Measurements from ENCODE around the gene IGFBP3.

Gene IGFBP3

GRCh38 chr7:45938626-45939302, 17.7 kb upstream of the IGFBP3 start:
- no peaks in the 10 kb centered on the region for H3K4me1 ChIP-seq (ENCODE audit: insufficient read depth, insufficient read length)
- H3K9me3 ChIP-seq (ENCODE audit: insufficient read depth, low read length) = peaks cover 5% of the 10 kb centered on the region; the same call in 1 of the 2 replicates
- no peak for TF ChIP-seq SUZ12 (IDR thresholded peaks at IDR 0.05; ENCODE audit: extremely low read depth, insufficient read depth, insufficient read length)
- TF ChIP-seq YY1 (IDR thresholded peaks at IDR 0.05; ENCODE audit: insufficient read depth, insufficient read length) = no peak
- no peak for TF ChIP-seq ZNF274 (IDR thresholded peaks at IDR 0.05; ENCODE audit: low read depth, low read length)
- no peaks in the 10 kb centered on the region for H3K36me3 ChIP-seq (ENCODE audit: insufficient read depth, insufficient read length, low read length)
- H3K4me3 ChIP-seq (ENCODE audit: insufficient read length, low read depth) = no peak overlapping the region
- DNase-seq (ENCODE audit: low read depth, low spot score) = no peak
- no peak overlapping the region for H3K9ac ChIP-seq (ENCODE audit: insufficient read length, low read depth)
- H3K27me3 ChIP-seq (ENCODE audit: insufficient read depth, insufficient read length) = no peaks in the 10 kb centered on the region

GRCh38 chr7:45937862-45938261, 16.8 kb upstream of the IGFBP3 start:
- Histone ChIP-seq H3K27me3 (ENCODE audit: insufficient read depth, insufficient read length) (no peaks in the 10 kb centered on the region), H3K36me3 (ENCODE audit: insufficient read depth, insufficient read length, low read length) (no peaks in the 10 kb centered on the region), H3K9me3 (ENCODE audit: insufficient read depth, low read length) (peaks cover 5% of the 10 kb centered on the region; the same call in 1 of the 2 replicates), H3K4me3 (ENCODE audit: insufficient read length, low read depth) (no peak overlapping the region), H3K9ac (ENCODE audit: insufficient read length, low read depth) (no peak overlapping the region), H3K4me1 (ENCODE audit: insufficient read depth, insufficient read length) (no peaks in the 10 kb centered on the region)
- no peak for DNase-seq (ENCODE audit: low read depth, low spot score)
- TF ChIP-seq YY1 (IDR thresholded peaks at IDR 0.05; ENCODE audit: insufficient read depth, insufficient read length) = no peak
- TF ChIP-seq ZNF274 (IDR thresholded peaks at IDR 0.05; ENCODE audit: low read depth, low read length) = no peak
- no peak for TF ChIP-seq SUZ12 (IDR thresholded peaks at IDR 0.05; ENCODE audit: extremely low read depth, insufficient read depth, insufficient read length)

- Histone ChIP-seq H3K9ac (ENCODE audit: insufficient read length, low read depth) (no peak overlapping the region), H3K27me3 (ENCODE audit: insufficient read depth, insufficient read length) (no peaks in the 10 kb centered on the region), H3K4me1 (ENCODE audit: insufficient read depth, insufficient read length) (no peaks in the 10 kb centered on the region), H3K36me3 (ENCODE audit: insufficient read depth, insufficient read length, low read length) (no peaks in the 10 kb centered on the region), H3K4me3 (ENCODE audit: insufficient read length, low read depth) (no peak overlapping the region), H3K9me3 (ENCODE audit: insufficient read depth, low read length) (peaks cover 5% of the 10 kb centered on the region; the same call in 1 of the 2 replicates)
- no peak for DNase-seq (ENCODE audit: low read depth, low spot score)
- TF ChIP-seq SUZ12 (IDR thresholded peaks at IDR 0.05; ENCODE audit: extremely low read depth, insufficient read depth, insufficient read length) = no peak
- no peak for TF ChIP-seq ZNF274 (IDR thresholded peaks at IDR 0.05; ENCODE audit: low read depth, low read length)
- no peak for TF ChIP-seq YY1 (IDR thresholded peaks at IDR 0.05; ENCODE audit: insufficient read depth, insufficient read length)
Observed at GRCh38 chr7:45937301-45937700, 16.2 kb upstream of the IGFBP3 start.

GRCh38 chr7:45930967-45931366, 9.9 kb upstream of the IGFBP3 start:
- no peak overlapping the region for H3K9ac ChIP-seq (ENCODE audit: insufficient read length, low read depth)
- no peaks in the 10 kb centered on the region for H3K4me1 ChIP-seq (ENCODE audit: insufficient read depth, insufficient read length)
- no peaks in the 10 kb centered on the region for H3K9me3 ChIP-seq (ENCODE audit: insufficient read depth, low read length)
- TF ChIP-seq SUZ12 (IDR thresholded peaks at IDR 0.05; ENCODE audit: extremely low read depth, insufficient read depth, insufficient read length) (no peak), YY1 (IDR thresholded peaks at IDR 0.05; ENCODE audit: insufficient read depth, insufficient read length) (no peak), ZNF274 (IDR thresholded peaks at IDR 0.05; ENCODE audit: low read depth, low read length) (no peak)
- no peak for DNase-seq (ENCODE audit: low read depth, low spot score)
- no peaks in the 10 kb centered on the region for H3K27me3 ChIP-seq (ENCODE audit: insufficient read depth, insufficient read length)
- no peak overlapping the region for H3K4me3 ChIP-seq (ENCODE audit: insufficient read length, low read depth)
- no peaks in the 10 kb centered on the region for H3K36me3 ChIP-seq (ENCODE audit: insufficient read depth, insufficient read length, low read length)

GRCh38 chr7:45927721-45928120, 6.6 kb upstream of the IGFBP3 start:
- no peak overlapping the region for H3K9ac ChIP-seq (ENCODE audit: insufficient read length, low read depth)

DNA sequence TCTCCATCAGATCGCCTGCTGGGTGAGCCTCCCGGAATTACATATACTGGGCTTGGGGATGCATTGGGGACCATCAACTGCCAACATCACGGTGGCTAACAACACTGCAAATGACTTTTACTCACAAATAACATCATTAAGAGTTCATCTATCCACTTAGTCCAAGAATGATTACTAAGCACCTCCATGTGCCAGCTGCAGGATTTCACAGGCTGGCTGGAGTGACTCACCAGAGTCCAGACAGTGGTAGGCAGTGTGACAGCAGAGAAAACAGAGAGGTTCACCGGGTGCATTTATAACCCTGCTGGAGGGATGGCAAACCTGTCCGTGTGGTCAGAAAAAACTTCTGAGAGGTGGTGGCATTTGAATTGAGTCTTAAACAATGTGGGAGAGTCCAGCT, 3.2 kb upstream of the IGFBP3 start:
- no peak for DNase-seq (ENCODE audit: low read depth, low spot score)
- no peaks in the 10 kb centered on the region for H3K9me3 ChIP-seq (ENCODE audit: insufficient read depth, low read length)
- peaks cover 38% of the 10 kb centered on the region for H3K27me3 ChIP-seq (ENCODE audit: insufficient read depth, insufficient read length)
- peaks cover 6% of the 10 kb centered on the region for H3K4me1 ChIP-seq (ENCODE audit: insufficient read depth, insufficient read length)
- H3K4me3 ChIP-seq (ENCODE audit: insufficient read length, low read depth) = no peak overlapping the region
- no peak overlapping the region for H3K9ac ChIP-seq (ENCODE audit: insufficient read length, low read depth)
- no peaks in the 10 kb centered on the region for H3K36me3 ChIP-seq (ENCODE audit: insufficient read depth, insufficient read length, low read length)
- TF ChIP-seq ZNF274 (IDR thresholded peaks at IDR 0.05; ENCODE audit: low read depth, low read length) = no peak
- no peak for TF ChIP-seq YY1 (IDR thresholded peaks at IDR 0.05; ENCODE audit: insufficient read depth, insufficient read length)
- no peak for TF ChIP-seq SUZ12 (IDR thresholded peaks at IDR 0.05; ENCODE audit: extremely low read depth, insufficient read depth, insufficient read length)

More at GRCh38 chr7:45927721-45928120, 6.6 kb upstream of the IGFBP3 start:
- Histone ChIP-seq H3K36me3 (ENCODE audit: insufficient read depth, insufficient read length, low read length) (no peaks in the 10 kb centered on the region), H3K4me3 (ENCODE audit: insufficient read length, low read depth) (no peak overlapping the region), H3K27me3 (ENCODE audit: insufficient read depth, insufficient read length) (peaks cover 4% of the 10 kb centered on the region), H3K9me3 (ENCODE audit: insufficient read depth, low read length) (no peaks in the 10 kb centered on the region), H3K4me1 (ENCODE audit: insufficient read depth, insufficient read length) (peaks cover 6% of the 10 kb centered on the region)
- no peak for DNase-seq (ENCODE audit: low read depth, low spot score)
- TF ChIP-seq YY1 (IDR thresholded peaks at IDR 0.05; ENCODE audit: insufficient read depth, insufficient read length) (no peak), SUZ12 (IDR thresholded peaks at IDR 0.05; ENCODE audit: extremely low read depth, insufficient read depth, insufficient read length) (no peak), ZNF274 (IDR thresholded peaks at IDR 0.05; ENCODE audit: low read depth, low read length) (no peak)

- DNase-seq (ENCODE audit: low read depth, low spot score) = no peak
- Histone ChIP-seq H3K9me3 (ENCODE audit: insufficient read depth, low read length) (no peaks in the 10 kb centered on the region), H3K36me3 (ENCODE audit: insufficient read depth, insufficient read length, low read length) (no peaks in the 10 kb centered on the region), H3K27me3 (ENCODE audit: insufficient read depth, insufficient read length) (peaks cover 43% of the 10 kb centered on the region), H3K4me1 (ENCODE audit: insufficient read depth, insufficient read length) (peaks cover 6% of the 10 kb centered on the region), H3K9ac (ENCODE audit: insufficient read length, low read depth) (no peak overlapping the region), H3K4me3 (ENCODE audit: insufficient read length, low read depth) (no peak overlapping the region)
- TF ChIP-seq ZNF274 (IDR thresholded peaks at IDR 0.05; ENCODE audit: low read depth, low read length) (no peak), SUZ12 (IDR thresholded peaks at IDR 0.05; ENCODE audit: extremely low read depth, insufficient read depth, insufficient read length) (no peak), YY1 (IDR thresholded peaks at IDR 0.05; ENCODE audit: insufficient read depth, insufficient read length) (no peak)
Observed at GRCh38 chr7:45923818-45924217, 2.7 kb upstream of the IGFBP3 start.

All from NT2/D1 (cell line).